SHP77 (cell line): Measurements from ENCODE around the gene N4BP2L1.
"Not testable (repeated sequence)": the region's sequence is repeated elsewhere in the genome, so short reads cannot be mapped to it uniquely, and the experiment has no call there.

ENCODE experiments used
- DNase-seq, 2 experiments: peaks; one replicate each; lab custom pipeline; 2025; lab: John Stamatoyannopoulos, UW

The N4BP2L1 gene

GRCh38 chr13:32390048-32390447 lies 37.9 kb downstream of the N4BP2L1 start:
- DNase-seq = no peak

- DNase-seq = no peak
Observed at GRCh38 chr13:32385410-32385809, 42.5 kb downstream of the N4BP2L1 start.

GRCh38 chr13:32384702-32385101 lies 43.2 kb downstream of the N4BP2L1 start:
- no peak for DNase-seq

- DNase-seq = no peak
Observed at GRCh38 chr13:32383836-32384618, 43.9 kb downstream of the N4BP2L1 start.

GRCh38 chr13:32381539-32381938 lies 46.4 kb downstream of the N4BP2L1 start:
- peak in 1 of 2 experiments; percentile 9 for DNase-seq

- no peak for DNase-seq
Observed at GRCh38 chr13:32378012-32378411, 49.9 kb downstream of the N4BP2L1 start.

GRCh38 chr13:32376642-32377415 lies 51.1 kb downstream of the N4BP2L1 start:
- no peak for DNase-seq

GRCh38 chr13:32370805-32371204 lies 57.1 kb downstream of the N4BP2L1 start:
- DNase-seq = no peak

GRCh38 chr13:32362574-32362973 lies 65.4 kb downstream of the N4BP2L1 start:
- no peak for DNase-seq

GRCh38 chr13:32355935-32356334 lies 72.0 kb downstream of the N4BP2L1 start:
- not testable (repeated sequence) for DNase-seq

- no peak for DNase-seq
Observed at GRCh38 chr13:32354040-32354439, 73.9 kb downstream of the N4BP2L1 start.

GRCh38 chr13:32350839-32351441 lies 77.0 kb downstream of the N4BP2L1 start:
- not testable (repeated sequence) for DNase-seq
